MCF 10A (cell line): ENCODE data around the gene SLC38A5. TPM values are rescaled to one million over a fixed set of nuclear protein-coding genes. Genes with fewer than 3 reads are reported as not detected.
"Not testable (repeated sequence)": the region's sequence is repeated elsewhere in the genome, so short reads cannot be mapped to it uniquely, and the experiment has no call there.

ENCODE experiments used
- BruUV-seq: library from RNA; stranded (reverse); fragments of 400-500 nt; replicated peaks from 2 replicates; lab custom pipeline; 2021; lab: Mats Ljungman, UMichigan
- CTCF ChIA-PET: fragments of 300-600 bp; sonication (Branson Sonifier 250); formaldehyde crosslinking; extraction: SDS; loops from one replicate; lab custom pipeline; 2021; ENCODE audit warnings: antibody characterized with exemption, inconsistent platforms; lab: Yijun Ruan, JAX
- POLR2A ChIA-PET: fragments of 300-600, 350-650 bp; sonication (Branson Sonifier 250); formaldehyde crosslinking; extraction: SDS; loops from one replicate; lab custom pipeline; 2020; ENCODE audit warnings: antibody characterized with exemption, inconsistent platforms; lab: Yijun Ruan, JAX
- DNase-seq: peaks from one replicate; pipeline ENCODE4 v3.0.0-alpha.2; 2018; ENCODE audit not compliant: unreplicated experiment
- H3K27ac Mint-ChIP-seq: one replicate; pipeline ENCODE4 v1.8.0; 2022; ENCODE audit warnings: mild to moderate bottlenecking, low read depth, mixed read lengths; ENCODE audit not compliant: unreplicated experiment
- H3K27me3 Mint-ChIP-seq: one replicate; pipeline ENCODE4 v1.8.0; 2022; ENCODE audit warnings: mixed read lengths; ENCODE audit not compliant: insufficient read depth, unreplicated experiment
- H3K36me3 Mint-ChIP-seq: one replicate; pipeline ENCODE4 v1.8.0; 2022; ENCODE audit warnings: mild to moderate bottlenecking, moderate library complexity, mixed read lengths; ENCODE audit not compliant: insufficient read depth, unreplicated experiment
- H3K4me1 Mint-ChIP-seq: one replicate; pipeline ENCODE4 v1.8.0; 2022; ENCODE audit warnings: mixed read lengths; ENCODE audit not compliant: insufficient read depth, unreplicated experiment
- H3K4me3 Mint-ChIP-seq: one replicate; pipeline ENCODE4 v1.8.0; 2022; ENCODE audit warnings: mild to moderate bottlenecking, moderate library complexity, mixed read lengths; ENCODE audit not compliant: unreplicated experiment
- H3K9me3 Mint-ChIP-seq: one replicate; pipeline ENCODE4 v1.8.0; 2022; ENCODE audit warnings: mixed read lengths; ENCODE audit not compliant: unreplicated experiment
- CTCF ChIP-seq: fragments of 200-600 bp; IDR thresholded peaks from one replicate; pipeline ENCODE4 v1.8.0; 2022; ENCODE audit warnings: antibody characterized with exemption, mild to moderate bottlenecking; ENCODE audit not compliant: unreplicated experiment
- intact Hi-C: fragments of 100-400 bp; cut with micrococcal nuclease; formaldehyde crosslinking; loops from 2 replicates; pipeline ENCODE4 v1.14.1; 2022
- total RNA-seq: library from RNA; stranded (reverse); gene quantifications from 2 replicates; pipeline ENCODE4 v1.2.3, GENCODE V29; 2022

SLC38A5 gene
- total RNA-seq, 1 experiment from 2014 or later = 1.4 TPM

- POLR2A ChIA-PET = no interaction called here
- peaks cover under 1% of the 10 kb centered on the region for H3K4me1 Mint-ChIP-seq
- H3K27ac Mint-ChIP-seq = no peak overlapping the region
- intact Hi-C loops = no loop called here
- no peaks in the 10 kb centered on the region for H3K27me3 Mint-ChIP-seq
- H3K4me3 Mint-ChIP-seq = no peak overlapping the region
- DNase-seq = no peak
- H3K9me3 Mint-ChIP-seq = peaks cover 35% of the 10 kb centered on the region
- CTCF ChIA-PET = no interaction called here
- H3K36me3 Mint-ChIP-seq = no peaks in the 10 kb centered on the region
- BruUV-seq = no TSS peak
- TF ChIP-seq CTCF = no peak
These were observed 11.3 kb downstream of the SLC38A5 start for GRCh38 chrX:48458711-48459110.

DNA sequence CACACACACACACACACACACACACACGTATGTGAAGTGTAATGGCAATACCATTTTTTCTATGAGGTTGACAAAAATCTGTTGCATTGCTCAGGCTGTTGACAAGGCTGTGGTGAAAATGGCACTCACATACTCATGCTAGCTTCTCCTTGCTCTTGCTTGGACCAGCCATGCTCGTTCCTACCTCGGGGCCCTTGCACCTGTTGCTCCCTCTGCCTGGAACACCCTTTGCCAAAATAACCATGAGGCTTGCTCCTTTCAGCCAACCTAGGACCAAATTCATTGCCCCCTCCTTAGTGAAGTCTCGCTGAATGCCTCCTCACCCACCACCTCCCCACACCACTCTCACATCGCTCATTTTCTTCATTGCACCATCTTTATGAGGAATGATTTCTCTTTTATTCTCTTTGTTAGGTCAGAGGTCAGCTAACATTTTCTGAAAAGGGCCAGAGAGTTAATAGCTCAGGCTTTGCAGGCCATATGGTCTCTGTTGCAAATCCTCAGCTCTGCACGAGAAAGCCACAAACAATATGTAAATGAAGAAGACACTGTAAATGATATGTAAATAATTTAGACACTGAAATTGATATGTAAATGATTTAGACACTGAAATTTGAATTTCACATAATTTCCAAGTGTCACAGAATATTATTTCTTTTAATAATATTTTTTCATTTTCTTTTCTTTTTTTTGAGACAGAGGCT lies 13.3 kb downstream of the SLC38A5 start:
- BruUV-seq = no TSS peak
- no peak for DNase-seq
- no peaks in the 10 kb centered on the region for H3K27me3 Mint-ChIP-seq
- CTCF ChIA-PET = interaction anchor here (0.6 kb wide), 1 partner anchor 1242 kb away, joined by 3 read pairs; no protein-coding TSS in a partner anchor
- POLR2A ChIA-PET = no interaction called here
- peaks cover 35% of the 10 kb centered on the region for H3K9me3 Mint-ChIP-seq
- H3K4me3 Mint-ChIP-seq = no peak overlapping the region
- intact Hi-C loops = no loop called here
- H3K36me3 Mint-ChIP-seq = no peaks in the 10 kb centered on the region
- no peak overlapping the region for H3K27ac Mint-ChIP-seq
- no peaks in the 10 kb centered on the region for H3K4me1 Mint-ChIP-seq
- TF ChIP-seq CTCF = no peak

GRCh38 chrX:48451708-48452107 lies 18.4 kb downstream of the SLC38A5 start:
- no TSS peak for BruUV-seq
- Mint-ChIP-seq H3K9me3 (peaks cover 7% of the 10 kb centered on the region), H3K36me3 (no peaks in the 10 kb centered on the region), H3K27me3 (no peaks in the 10 kb centered on the region), H3K27ac (no peak overlapping the region), H3K4me1 (no peaks in the 10 kb centered on the region), H3K4me3 (no peak overlapping the region)
- POLR2A ChIA-PET = no interaction called here
- no peak for DNase-seq
- TF ChIP-seq CTCF = no peak
- CTCF ChIA-PET = interaction anchor here (0.8 kb wide), 1 partner anchor 14 kb away, joined by 3 read pairs; no protein-coding TSS in a partner anchor
- intact Hi-C loops = no loop called here

DNA sequence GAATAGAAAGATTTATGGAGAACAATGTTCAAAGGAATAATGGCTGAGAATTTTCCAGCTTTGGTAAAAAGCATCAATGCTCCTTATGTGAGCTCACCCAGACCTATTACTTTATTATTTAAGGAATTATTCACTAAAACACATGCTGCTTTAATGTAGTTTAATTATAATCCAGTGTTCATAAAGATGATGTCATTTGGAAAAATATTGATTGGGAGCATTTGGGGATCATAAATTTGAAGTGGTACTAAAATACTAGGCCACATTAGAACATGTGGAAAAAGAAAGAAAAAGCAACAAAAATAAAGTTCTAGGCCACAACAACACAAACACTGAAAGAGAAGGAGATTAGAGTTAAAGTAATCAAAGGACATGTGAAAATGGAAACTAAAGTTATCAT lies 20.0 kb downstream of the SLC38A5 start:
- CTCF ChIA-PET = no interaction called here

GRCh38 chrX:48447201-48447600 lies 22.9 kb downstream of the SLC38A5 start:
- H3K27ac Mint-ChIP-seq, POLR2A ChIA-PET, H3K27me3 Mint-ChIP-seq, H3K36me3 Mint-ChIP-seq, BruUV-seq, CTCF ChIA-PET, DNase-seq, H3K9me3 Mint-ChIP-seq, H3K4me1 Mint-ChIP-seq, H3K4me3 Mint-ChIP-seq, intact Hi-C loops: not testable (repeated sequence)

More for the DNA sequence above, 20.0 kb downstream of the SLC38A5 start:
- no peak overlapping the region for H3K27ac Mint-ChIP-seq
- intact Hi-C loops = no loop called here
- POLR2A ChIA-PET = no interaction called here
- no peaks in the 10 kb centered on the region for H3K27me3 Mint-ChIP-seq
- H3K4me3 Mint-ChIP-seq = no peak overlapping the region
- no peak for TF ChIP-seq CTCF
- no peaks in the 10 kb centered on the region for H3K36me3 Mint-ChIP-seq
- peaks cover 7% of the 10 kb centered on the region for H3K9me3 Mint-ChIP-seq
- BruUV-seq = no TSS peak
- no peaks in the 10 kb centered on the region for H3K4me1 Mint-ChIP-seq
- DNase-seq = no peak

- intact Hi-C loops, H3K36me3 Mint-ChIP-seq, H3K4me1 Mint-ChIP-seq, H3K4me3 Mint-ChIP-seq, H3K9me3 Mint-ChIP-seq, DNase-seq, CTCF ChIA-PET, POLR2A ChIA-PET, BruUV-seq, H3K27ac Mint-ChIP-seq, H3K27me3 Mint-ChIP-seq: not testable (repeated sequence)
These were observed 36.3 kb downstream of the SLC38A5 start for GRCh38 chrX:48433713-48434112.
